Psoas muscle (tissue), 8 donors: ENCODE measurements around the gene PARVA. TPM values are rescaled to one million over a fixed set of nuclear protein-coding genes. Genes with fewer than 3 reads are reported as not detected.

Experiments
- ATAC-seq, 4 donors: fragments of 200-7000 bp; cut with Tn5 transposase; one replicate each; pipeline ENCODE4 v1.9.1; 2020; ENCODE audit warnings: moderate library complexity in 3 of 4, mild to moderate bottlenecking in 2 of 4
- DNase-seq, 2 donors: peaks; one replicate each; pipeline ENCODE4 v3.0.0-alpha.2; 2020
- H3K27ac ChIP-seq: fragments of 200-600 bp; one replicate; pipeline ENCODE4 v1.8.0; 2022
- H3K27me3 ChIP-seq, 3 donors: fragments of 200-600 bp in 1 of 3; one replicate each; pipeline versions ENCODE4 v1.6.1 to v1.8.0; 2013 to 2022; ENCODE audit warnings: low read length in 2 of 3, mild to moderate bottlenecking in 2 of 3, moderate library complexity in 1 of 3; ENCODE audit not compliant: insufficient read depth in 3 of 3
- H3K36me3 ChIP-seq, 2 donors: fragments of 200-600 bp in 1 of 2; one replicate each; pipeline versions ENCODE4 v1.6.1 to v1.8.0; 2013 to 2022; ENCODE audit warnings: low read depth in 1 of 2, mild to moderate bottlenecking in 1 of 2, moderate library complexity in 1 of 2; ENCODE audit not compliant: insufficient read depth in 1 of 2
- H3K4me1 ChIP-seq: fragments of 200-600 bp; one replicate; pipeline ENCODE4 v1.8.0; 2022
- H3K4me3 ChIP-seq: fragments of 200-600 bp; one replicate; pipeline ENCODE4 v1.8.0; 2022; ENCODE audit warnings: mild to moderate bottlenecking
- H3K9me3 ChIP-seq: fragments of 200-600 bp; one replicate; pipeline ENCODE4 v1.8.0; 2022
- WGBS, 3 donors: extraction: QIAGEN DNeasy Blood & Tissue Kit; methylation state at CpG; one replicate each; pipeline versions ENCODE4 v1.1.6 to v1.1.7; 2013; 5-methylcytosine and 5-hydroxymethylcytosine counted together
- intact Hi-C, 2 donors: fragments of 100-400 bp; cut with DNase I; formaldehyde crosslinking; loops; one replicate each; pipeline versions ENCODE4 v1.11.0 to v1.14.2; 2022
- polyA plus RNA-seq, 3 donors: library from polyadenylated mRNA; stranded (reverse); fragments of 200-250 nt; gene quantifications; one replicate each; pipeline ENCODE4 v1.2.3, GENCODE V29; 2013
- total RNA-seq, 4 donors: library from RNA; stranded (reverse); fragmentation: NEBNext Ultra II Directional in 2 of 4; extraction: Animal tissue kit (Norgen Biotek cat#: 25700) in 2 of 4; gene quantifications; one replicate each; pipeline versions ENCODE4 v1.2.1 to v1.2.4, GENCODE V29; 2021 to 2023
- TF ChIP-seq, protein P1 (sequence below): fragments of 200-600 bp; IDR thresholded peaks from one replicate; pipeline ENCODE4 v1.8.0; 2022; ENCODE audit warnings: antibody characterized with exemption
- donor health status: healthy with polysubstance abuse.
- donor health status: DM: no; HTN: no; CAD: no; lungs with moderate emphysema.
- donor health status: Bipolar disorder and iron deficiency.
- donor health status: healthy.
- donor health status: DM: yes; HTN: yes; CAD: no.
- donor health status: DM: no; HTN: no; CAD: no.
- donor health status: DM: no; HTN: no; CAD: no.
- donor health status: DM: yes; HTN: yes; CAD: no.

Gene PARVA
- total and polyA plus RNA-seq, 7 donors, result 4.4 to 22.7 (median 8.5) TPM

DNA sequence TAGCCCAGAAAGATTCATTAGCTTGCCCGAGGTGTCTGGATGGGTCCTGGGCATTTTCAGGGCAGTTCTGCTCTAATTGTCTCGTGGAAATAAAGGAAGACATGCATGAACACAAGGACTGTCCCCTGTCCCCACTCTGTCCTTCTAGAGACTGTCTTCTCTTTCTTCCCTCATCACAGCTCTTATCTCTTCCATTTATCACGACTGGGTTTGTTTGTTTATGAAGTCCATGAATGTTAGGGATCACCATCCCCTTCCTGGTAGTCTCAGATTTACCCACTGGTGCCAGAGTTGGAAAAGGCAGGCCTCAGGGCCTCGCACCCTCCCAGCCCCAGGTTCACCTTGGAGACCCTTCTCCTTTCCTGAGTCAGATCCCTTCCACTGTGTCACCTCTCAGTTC is 134.8 kb downstream of the PARVA start:
- WGBS, 3 donors, result 86 to 92% (median 89%) methylated on average over 4 of the region's 4 CpGs
- H3K36me3 ChIP-seq, result peaks cover 0 to 4% of the 10 kb centered on the region in 2 donors
- no peak overlapping the region for H3K4me3 ChIP-seq
- TF ChIP-seq, protein P1, sequence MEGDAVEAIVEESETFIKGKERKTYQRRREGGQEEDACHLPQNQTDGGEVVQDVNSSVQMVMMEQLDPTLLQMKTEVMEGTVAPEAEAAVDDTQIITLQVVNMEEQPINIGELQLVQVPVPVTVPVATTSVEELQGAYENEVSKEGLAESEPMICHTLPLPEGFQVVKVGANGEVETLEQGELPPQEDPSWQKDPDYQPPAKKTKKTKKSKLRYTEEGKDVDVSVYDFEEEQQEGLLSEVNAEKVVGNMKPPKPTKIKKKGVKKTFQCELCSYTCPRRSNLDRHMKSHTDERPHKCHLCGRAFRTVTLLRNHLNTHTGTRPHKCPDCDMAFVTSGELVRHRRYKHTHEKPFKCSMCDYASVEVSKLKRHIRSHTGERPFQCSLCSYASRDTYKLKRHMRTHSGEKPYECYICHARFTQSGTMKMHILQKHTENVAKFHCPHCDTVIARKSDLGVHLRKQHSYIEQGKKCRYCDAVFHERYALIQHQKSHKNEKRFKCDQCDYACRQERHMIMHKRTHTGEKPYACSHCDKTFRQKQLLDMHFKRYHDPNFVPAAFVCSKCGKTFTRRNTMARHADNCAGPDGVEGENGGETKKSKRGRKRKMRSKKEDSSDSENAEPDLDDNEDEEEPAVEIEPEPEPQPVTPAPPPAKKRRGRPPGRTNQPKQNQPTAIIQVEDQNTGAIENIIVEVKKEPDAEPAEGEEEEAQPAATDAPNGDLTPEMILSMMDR, result no peak
- H3K27ac ChIP-seq, result no peak overlapping the region
- DNase-seq, result no peak
- intact Hi-C loops, result no loop called here
- H3K9me3 ChIP-seq, result no peaks in the 10 kb centered on the region
- ATAC-seq, result no peak
- H3K27me3 ChIP-seq, result no peaks in the 10 kb centered on the region
- no peaks in the 10 kb centered on the region for H3K4me1 ChIP-seq

DNA sequence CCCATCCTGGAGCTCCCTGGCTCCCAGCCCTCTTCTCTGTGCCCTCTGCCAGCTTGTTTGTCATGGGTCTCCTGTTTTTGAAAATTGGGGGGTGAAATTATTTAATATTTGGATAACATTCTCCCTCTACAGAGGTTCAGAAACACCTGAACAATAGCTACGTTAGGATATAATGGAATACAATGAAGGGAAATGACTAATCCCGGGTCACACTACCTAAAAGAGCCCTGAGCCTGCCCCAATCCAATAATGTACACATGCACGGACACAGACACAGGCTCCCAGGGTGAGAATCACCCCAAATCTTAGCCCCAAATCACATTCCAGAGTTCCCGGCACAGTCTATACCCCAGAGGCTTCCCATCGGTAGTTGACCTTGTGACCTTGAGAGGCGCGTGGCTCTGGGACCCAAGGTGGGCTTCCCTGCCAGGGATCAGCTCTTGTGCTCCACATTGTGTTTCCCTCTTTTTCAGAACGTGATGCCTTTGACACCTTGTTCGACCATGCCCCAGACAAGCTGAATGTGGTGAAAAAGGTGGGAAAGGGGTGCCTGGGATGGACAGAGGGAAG is 135.5 kb downstream of the PARVA start:
- Histone ChIP-seq H3K27ac (no peak overlapping the region), H3K4me3 (no peak overlapping the region), H3K36me3 (peaks cover 0 to 4% of the 10 kb centered on the region in 2 donors), H3K9me3 (no peaks in the 10 kb centered on the region), H3K4me1 (no peaks in the 10 kb centered on the region), H3K27me3 (no peaks in the 10 kb centered on the region)
- 70 to 85% (median 75%) methylated on average over 9 of the region's 9 CpGs for WGBS, 3 donors
- TF ChIP-seq, protein P1, result no peak
- intact Hi-C loops, result no loop called here
- DNase-seq (no peak), ATAC-seq (no peak)

DNA sequence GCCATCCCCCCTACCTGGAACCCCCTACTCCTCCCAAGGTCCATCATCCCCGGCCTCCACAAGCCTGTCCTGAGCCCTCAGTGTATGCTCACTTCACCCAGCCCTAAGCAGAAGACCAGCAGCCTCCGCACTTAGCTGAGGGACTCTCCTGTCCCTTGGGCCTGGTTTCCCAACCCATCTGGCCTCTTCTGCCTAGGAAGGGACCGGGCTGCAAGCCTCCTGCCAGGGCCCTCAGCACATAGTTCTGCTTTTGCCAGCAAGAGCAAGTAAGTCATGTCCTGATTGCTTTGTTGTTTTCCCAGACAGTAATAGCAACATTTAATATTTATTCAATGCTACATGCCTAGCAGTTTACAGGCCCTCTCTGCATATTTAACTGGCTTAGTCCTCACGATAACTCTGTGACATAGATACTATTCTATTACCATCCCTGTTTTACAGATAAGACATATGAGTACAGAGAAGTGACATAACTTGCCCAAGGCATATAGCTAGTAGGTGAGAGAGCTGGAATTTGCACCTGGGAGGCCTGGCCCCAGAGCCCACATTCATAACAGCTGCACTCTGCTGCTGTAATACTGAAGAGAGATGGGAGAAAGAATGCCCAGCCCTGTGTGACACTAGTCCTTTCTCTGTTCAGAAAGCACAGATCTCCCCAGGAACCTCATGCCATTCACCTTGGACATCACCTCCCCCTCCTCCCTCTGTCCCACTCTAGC is 139.2 kb downstream of the PARVA start:
- Histone ChIP-seq H3K4me3 (no peak overlapping the region), H3K36me3 (peaks cover 0 to 4% of the 10 kb centered on the region in 2 donors), H3K9me3 (no peaks in the 10 kb centered on the region), H3K4me1 (no peaks in the 10 kb centered on the region), H3K27me3 (peaks cover 0 to 2% (median 0%) of the 10 kb centered on the region in 3 donors), H3K27ac (no peak overlapping the region)
- ATAC-seq (peak in 2 of 4 donors; percentile 50 to 64), DNase-seq (peak; percentile 52 to 79)
- intact Hi-C loops, result no loop called here
- TF ChIP-seq, protein P1, result no peak
- WGBS, 3 donors, result 77 to 79% (median 79%) methylated on average over 4 of the region's 4 CpGs

DNA sequence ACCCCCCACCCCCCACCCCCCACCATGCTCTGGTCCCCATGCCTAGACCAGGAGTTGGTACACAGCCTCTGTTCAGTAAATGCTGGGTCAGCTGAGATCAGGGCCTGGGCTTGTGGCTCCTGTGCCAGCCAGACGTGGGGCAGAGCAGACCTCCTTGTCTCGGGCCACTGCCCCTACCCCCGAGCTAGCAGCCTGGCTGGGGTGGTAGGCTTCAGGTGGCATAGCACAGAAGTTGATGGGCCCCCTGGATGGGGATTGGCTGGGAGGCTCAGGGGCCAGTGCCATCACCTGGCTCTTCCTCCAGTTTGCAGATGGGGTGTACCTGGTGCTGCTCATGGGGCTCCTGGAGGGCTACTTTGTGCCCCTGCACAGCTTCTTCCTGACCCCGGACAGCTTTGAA is 139.9 kb downstream of the PARVA start:
- Histone ChIP-seq H3K4me1 (no peaks in the 10 kb centered on the region), H3K9me3 (no peaks in the 10 kb centered on the region), H3K36me3 (peaks cover 0 to 4% of the 10 kb centered on the region in 2 donors), H3K27ac (no peak overlapping the region), H3K27me3 (peaks cover 0 to 2% (median 0%) of the 10 kb centered on the region in 3 donors), H3K4me3 (no peak overlapping the region)
- WGBS, 3 donors, result 96 to 98% (median 97%) methylated on average over 4 of the region's 4 CpGs
- DNase-seq, result no peak
- peak in 1 of 4 donors; percentile 15 for ATAC-seq
- intact Hi-C loops, result no loop called here
- TF ChIP-seq, protein P1, result no peak
